Fibroblast of villous mesenchyme (primary cell): ENCODE data around the gene NOVA2. TPM values are rescaled to one million over a fixed set of nuclear protein-coding genes. Genes with fewer than 3 reads are reported as not detected.

Experiments used
- DNase-seq: peaks from one replicate; pipeline ENCODE4 v3.0.0-alpha.2; 2010; ENCODE audit warnings: low read depth
- H3K4me3 ChIP-seq: 2 replicates; pipeline ENCODE4 v1.5.1; 2011; ENCODE audit warnings: low read depth, mild to moderate bottlenecking, low read length
- CTCF ChIP-seq: IDR thresholded peaks from 2 replicates; pipeline ENCODE4 v1.5.1; 2012; ENCODE audit warnings: low read depth, mild to moderate bottlenecking, low read length; ENCODE audit not compliant: insufficient read depth
- total RNA-seq: library from RNA; depleted of rRNA; stranded (reverse); fragments of >200 nt; gene quantifications from 2 replicates; pipeline ENCODE4 v1.2.3, GENCODE V29; 2012

NOVA2 gene
- total RNA-seq, 1 donor, result not detected

- H3K4me3 ChIP-seq, result no peak overlapping the region
- no peak for TF ChIP-seq CTCF
- peak; percentile 89 for DNase-seq
Measured at GRCh38 chr19:45927565-45928261, 46.0 kb downstream of the NOVA2 start.

- no peak for DNase-seq
- no peak for TF ChIP-seq CTCF
Measured at GRCh38 chr19:45924891-45925447, 48.7 kb downstream of the NOVA2 start.

GRCh38 chr19:45922281-45922680, 51.4 kb downstream of the NOVA2 start:
- peak; percentile 32 for TF ChIP-seq CTCF
- no peak for DNase-seq
- H3K4me3 ChIP-seq, result no peak overlapping the region

More at GRCh38 chr19:45924891-45925447, 48.7 kb downstream of the NOVA2 start:
- no peak overlapping the region for H3K4me3 ChIP-seq

- DNase-seq, result no peak
- TF ChIP-seq CTCF, result no peak
- no peak overlapping the region for H3K4me3 ChIP-seq
Measured at GRCh38 chr19:45920458-45920857, 53.2 kb downstream of the NOVA2 start.

- no peak overlapping the region for H3K4me3 ChIP-seq
- TF ChIP-seq CTCF, result no peak
- no peak for DNase-seq
Measured at GRCh38 chr19:45919678-45920077, 54.0 kb downstream of the NOVA2 start.

GRCh38 chr19:45918721-45919120, 54.9 kb downstream of the NOVA2 start:
- no peak for TF ChIP-seq CTCF
- no peak overlapping the region for H3K4me3 ChIP-seq
- no peak for DNase-seq
